Mesendoderm (in vitro differentiated cells): ENCODE data around the gene CBY2.

ENCODE experiments used
- DNase-seq: peaks from one replicate; pipeline ENCODE4 v3.0.0; 2013
- H2AK5ac ChIP-seq: 2 replicates; pipeline ENCODE4 v1.6.1; 2013; ENCODE audit warnings: low read length, inconsistent platforms
- H2BK120ac ChIP-seq: 2 replicates; pipeline ENCODE4 v1.6.1; 2013; ENCODE audit warnings: low read depth, mild to moderate bottlenecking, low read length, moderate library complexity, mixed read lengths
- H2BK15ac ChIP-seq: replicated peaks from 2 replicates; pipeline ENCODE4 v1.6.1; 2013; ENCODE audit warnings: low read depth, mild to moderate bottlenecking, moderate library complexity
- H2BK5ac ChIP-seq: 2 replicates; pipeline ENCODE4 v1.6.1; 2013; ENCODE audit warnings: low read length, inconsistent platforms
- H3K18ac ChIP-seq: 2 replicates; pipeline ENCODE4 v1.6.1; 2013; ENCODE audit warnings: mild to moderate bottlenecking, low read length, mixed read lengths
- H3K23ac ChIP-seq: one replicate; pipeline ENCODE4 v1.6.1; 2013; ENCODE audit warnings: low read length
- H3K27ac ChIP-seq: 2 replicates; pipeline ENCODE4 v1.5.1; 2013; ENCODE audit warnings: low read depth, mild to moderate bottlenecking, inconsistent platforms, low read length, moderate library complexity
- H3K27me3 ChIP-seq: 2 replicates; pipeline ENCODE4 v1.6.1; 2013; ENCODE audit warnings: low read length, control low read depth, mild to moderate bottlenecking, inconsistent platforms; ENCODE audit not compliant: insufficient read depth, poor library complexity
- H3K36me3 ChIP-seq: 2 replicates; pipeline ENCODE4 v1.6.1; 2013; ENCODE audit warnings: low read length, inconsistent platforms; ENCODE audit not compliant: control insufficient read depth, insufficient read depth
- H3K4ac ChIP-seq: one replicate; pipeline ENCODE4 v1.6.1; 2013; ENCODE audit warnings: low read depth, mild to moderate bottlenecking, low read length, moderate library complexity
- H3K4me1 ChIP-seq: 2 replicates; pipeline ENCODE4 v1.6.1; 2013; ENCODE audit warnings: low read depth, low read length, inconsistent platforms; ENCODE audit not compliant: control insufficient read depth
- H3K4me2 ChIP-seq: 2 replicates; pipeline ENCODE4 v1.6.1; 2013; ENCODE audit warnings: low read length
- H3K4me3 ChIP-seq: 2 replicates; pipeline ENCODE4 v1.5.1; 2013; ENCODE audit warnings: mild to moderate bottlenecking, low read length
- H3K56ac ChIP-seq: one replicate; pipeline ENCODE4 v1.6.1; 2013; ENCODE audit warnings: low read length
- H3K79me1 ChIP-seq: 2 replicates; pipeline ENCODE4 v1.6.1; 2013; ENCODE audit warnings: low read length, inconsistent platforms
- H3K79me2 ChIP-seq: 2 replicates; pipeline ENCODE4 v1.6.1; 2013; ENCODE audit warnings: mild to moderate bottlenecking, low read length; ENCODE audit not compliant: control insufficient read depth, insufficient read depth
- H3K9ac ChIP-seq: 2 replicates; pipeline ENCODE4 v1.6.1; 2013; ENCODE audit warnings: low read length, inconsistent platforms
- H4K5ac ChIP-seq: one replicate; pipeline ENCODE4 v1.6.1; 2013; ENCODE audit warnings: low read length
- H4K8ac ChIP-seq: one replicate; pipeline ENCODE4 v1.6.1; 2013; ENCODE audit warnings: low read depth, mild to moderate bottlenecking, control low read depth, low read length, moderate library complexity
- WGBS: extraction: QIAGEN DNeasy Blood & Tissue Kit; methylation state at CpG from one replicate; pipeline ENCODE4 v1.1.7; 2013; ENCODE audit warnings: low lambda C conversion rate, missing lambda C conversion rate; ENCODE audit not compliant: insufficient coverage; ENCODE audit errors: extremely low coverage; 5-methylcytosine and 5-hydroxymethylcytosine counted together

Gene CBY2

GRCh38 chr13:45713106-45713690 is 11.1 kb downstream of the CBY2 start:
- H3K79me1 ChIP-seq, result no peaks in the 10 kb centered on the region
- H3K4me1 ChIP-seq, result peaks cover 1% of the 10 kb centered on the region
- H3K4me2 ChIP-seq, result no peak overlapping the region
- WGBS, result no CpG with 5 or more reads among the region's 34 CpGs
- no peaks in the 10 kb centered on the region for H3K27me3 ChIP-seq
- H3K18ac ChIP-seq, result no peak overlapping the region
- no peak overlapping the region for H3K4me3 ChIP-seq
- H3K4ac ChIP-seq, result no peak overlapping the region
- DNase-seq, result no peak
- H4K8ac ChIP-seq, result no peak overlapping the region
- H4K5ac ChIP-seq, result no peak overlapping the region
- H2BK5ac ChIP-seq, result no peak overlapping the region
- no peak overlapping the region for H3K56ac ChIP-seq
- no peak overlapping the region for H2BK120ac ChIP-seq
- H2AK5ac ChIP-seq, result no peak overlapping the region
- H3K36me3 ChIP-seq, result no peaks in the 10 kb centered on the region
- H2BK15ac ChIP-seq, result no peak overlapping the region
- H3K27ac ChIP-seq, result no peak overlapping the region
- H3K9ac ChIP-seq, result no peak overlapping the region
- H3K79me2 ChIP-seq, result no peaks in the 10 kb centered on the region
- H3K23ac ChIP-seq, result no peak overlapping the region

GRCh38 chr13:45713721-45714120 is 11.6 kb downstream of the CBY2 start:
- H3K18ac ChIP-seq, result no peak overlapping the region
- WGBS, result no CpG with 5 or more reads among the region's 28 CpGs
- H3K36me3 ChIP-seq, result no peaks in the 10 kb centered on the region
- H3K23ac ChIP-seq, result no peak overlapping the region
- no peak overlapping the region for H2BK15ac ChIP-seq
- H4K8ac ChIP-seq, result no peak overlapping the region
- no peaks in the 10 kb centered on the region for H3K79me2 ChIP-seq
- DNase-seq, result no peak
- no peak overlapping the region for H2AK5ac ChIP-seq
- H3K4ac ChIP-seq, result no peak overlapping the region
- no peak overlapping the region for H3K56ac ChIP-seq
- no peak overlapping the region for H3K4me3 ChIP-seq
- no peaks in the 10 kb centered on the region for H3K4me1 ChIP-seq
- no peak overlapping the region for H3K27ac ChIP-seq
- H3K9ac ChIP-seq, result no peak overlapping the region
- no peak overlapping the region for H3K4me2 ChIP-seq
- H3K27me3 ChIP-seq, result no peaks in the 10 kb centered on the region
- no peak overlapping the region for H2BK120ac ChIP-seq
- no peaks in the 10 kb centered on the region for H3K79me1 ChIP-seq
- H4K5ac ChIP-seq, result no peak overlapping the region
- no peak overlapping the region for H2BK5ac ChIP-seq

GRCh38 chr13:45714170-45714569 is 12.1 kb downstream of the CBY2 start:
- Histone ChIP-seq H2BK15ac (no peak overlapping the region), H3K4me2 (no peak overlapping the region), H3K27ac (no peak overlapping the region), H3K4me3 (no peak overlapping the region), H2BK5ac (no peak overlapping the region), H3K4me1 (no peaks in the 10 kb centered on the region), H3K27me3 (no peaks in the 10 kb centered on the region), H3K79me1 (no peaks in the 10 kb centered on the region), H4K8ac (no peak overlapping the region), H3K4ac (no peak overlapping the region), H3K36me3 (no peaks in the 10 kb centered on the region), H3K79me2 (no peaks in the 10 kb centered on the region), H3K9ac (no peak overlapping the region), H3K18ac (no peak overlapping the region), H3K23ac (no peak overlapping the region), H2BK120ac (no peak overlapping the region), H3K56ac (no peak overlapping the region), H4K5ac (no peak overlapping the region), H2AK5ac (no peak overlapping the region)
- DNase-seq, result no peak
- no CpG with 5 or more reads among the region's 18 CpGs for WGBS

- Histone ChIP-seq H3K4me3 (no peak overlapping the region), H3K79me2 (no peaks in the 10 kb centered on the region), H3K18ac (no peak overlapping the region), H2BK120ac (no peak overlapping the region), H3K56ac (no peak overlapping the region), H3K4me2 (no peak overlapping the region), H2AK5ac (no peak overlapping the region), H2BK5ac (no peak overlapping the region), H3K4me1 (peaks cover 4% of the 10 kb centered on the region), H4K5ac (no peak overlapping the region), H3K27me3 (no peaks in the 10 kb centered on the region), H3K4ac (no peak overlapping the region), H3K27ac (no peak overlapping the region), H2BK15ac (no peak overlapping the region), H4K8ac (no peak overlapping the region), H3K23ac (no peak overlapping the region), H3K79me1 (no peaks in the 10 kb centered on the region), H3K9ac (no peak overlapping the region), H3K36me3 (no peaks in the 10 kb centered on the region)
- no peak for DNase-seq
- WGBS, result no CpG with 5 or more reads among the region's 3 CpGs
Measured at GRCh38 chr13:45715351-45715750, 13.2 kb downstream of the CBY2 start.

- H3K79me2 ChIP-seq, result no peaks in the 10 kb centered on the region
- H3K56ac ChIP-seq, result no peak overlapping the region
- H2BK5ac ChIP-seq, result no peak overlapping the region
- no peaks in the 10 kb centered on the region for H3K79me1 ChIP-seq
- H4K8ac ChIP-seq, result no peak overlapping the region
- H3K23ac ChIP-seq, result no peak overlapping the region
- no CpG with 5 or more reads among the region's 1 CpG for WGBS
- peaks cover 7% of the 10 kb centered on the region for H3K4me1 ChIP-seq
- H3K9ac ChIP-seq, result no peak overlapping the region
- no peak overlapping the region for H2BK120ac ChIP-seq
- H3K27me3 ChIP-seq, result no peaks in the 10 kb centered on the region
- H3K4ac ChIP-seq, result no peak overlapping the region
- no peak overlapping the region for H2AK5ac ChIP-seq
- H3K4me3 ChIP-seq, result no peak overlapping the region
- no peaks in the 10 kb centered on the region for H3K36me3 ChIP-seq
- H2BK15ac ChIP-seq, result no peak overlapping the region
- no peak overlapping the region for H3K18ac ChIP-seq
- H3K27ac ChIP-seq, result no peak overlapping the region
- H4K5ac ChIP-seq, result no peak overlapping the region
- H3K4me2 ChIP-seq, result no peak overlapping the region
- DNase-seq, result no peak
Measured at GRCh38 chr13:45717349-45717748, 15.2 kb downstream of the CBY2 start.

- Histone ChIP-seq H2BK15ac (no peak overlapping the region), H4K5ac (no peak overlapping the region), H3K27ac (no peak overlapping the region), H3K4ac (no peak overlapping the region), H3K23ac (no peak overlapping the region), H3K9ac (peak overlapping the region; percentile 10), H2BK5ac (no peak overlapping the region), H3K79me2 (no peaks in the 10 kb centered on the region), H3K56ac (peak overlapping the region; percentile 44), H3K4me1 (peaks cover 7% of the 10 kb centered on the region), H3K27me3 (no peaks in the 10 kb centered on the region), H3K4me2 (no peak overlapping the region), H2AK5ac (no peak overlapping the region), H4K8ac (no peak overlapping the region), H3K4me3 (no peak overlapping the region), H2BK120ac (peak overlapping the region; percentile 21), H3K18ac (no peak overlapping the region), H3K79me1 (no peaks in the 10 kb centered on the region), H3K36me3 (no peaks in the 10 kb centered on the region)
- no CpG with 5 or more reads among the region's 5 CpGs for WGBS
- peak; percentile 84 for DNase-seq
Measured at GRCh38 chr13:45718063-45718462, 15.9 kb downstream of the CBY2 start.
